Gastroesophageal sphincter (tissue), 4 donors: ENCODE data around the gene WFDC1. TPM values are rescaled to one million over a fixed set of nuclear protein-coding genes. Genes with fewer than 3 reads are reported as not detected.
"Not testable (repeated sequence)": the region's sequence is repeated elsewhere in the genome, so short reads cannot be mapped to it uniquely, and the experiment has no call there.

Experiments
- ATAC-seq: fragments of 150-250 bp; one replicate; pipeline ENCODE4 v1.9.1; 2016; ENCODE audit warnings: mild to moderate bottlenecking, moderate library complexity
- H3K27ac ChIP-seq, 4 donors: fragments of 200-600 bp; sonication (generic) in 3 of 4; 1 replicate in 3 of 4; 2 replicates in 1 of 4; pipeline ENCODE4 v1.5.1; 2016 to 2019
- H3K27me3 ChIP-seq: fragments of 200-600 bp; sonication (generic); one replicate; pipeline ENCODE4 v1.5.1; 2019
- H3K36me3 ChIP-seq, 2 donors: fragments of 200-600 bp; sonication (generic); one replicate each; pipeline ENCODE4 v1.5.1; 2019; ENCODE audit warnings: control low read depth in 1 of 2
- H3K4me1 ChIP-seq, 3 donors: fragments of 200-600 bp; sonication (generic); 1 replicate in 2 of 3; 2 replicates in 1 of 3; pipeline ENCODE4 v1.5.1; 2016 to 2019; ENCODE audit warnings: control low read depth in 2 of 3
- H3K4me3 ChIP-seq, 2 donors: fragments of 200-600 bp; sonication (generic); one replicate each; pipeline ENCODE4 v1.5.1; 2019; ENCODE audit warnings: mild to moderate bottlenecking in 1 of 2, moderate library complexity in 1 of 2
- H3K9me3 ChIP-seq, 3 donors: fragments of 200-600 bp; sonication (generic); one replicate each; pipeline ENCODE4 v1.5.1; 2017 to 2019; ENCODE audit warnings: control low read depth in 2 of 3
- CTCF ChIP-seq, 4 experiments: fragments of 200-600 bp in 2 of 4; fragments of 450-650 bp in 2 of 4; sonication (generic) in 1 of 4; IDR thresholded peaks; one replicate each; pipeline ENCODE4 v1.5.1; 2017 to 2019; ENCODE audit warnings: antibody characterized with exemption in 4 of 4, mild to moderate bottlenecking in 2 of 4, moderate library complexity in 2 of 4
- EP300 ChIP-seq: sonication (generic); formaldehyde crosslinking; IDR thresholded peaks from one replicate; pipeline ENCODE4 v1.6.1; 2017; ENCODE audit warnings: antibody characterized with exemption, mild to moderate bottlenecking
- POLR2A ChIP-seq, 2 donors: fragments of 450-650 bp; IDR thresholded peaks; one replicate each; pipeline ENCODE4 v1.6.1; 2017; ENCODE audit warnings: antibody characterized with exemption in 2 of 2, mild to moderate bottlenecking in 2 of 2, moderate library complexity in 1 of 2
- POLR2AphosphoS5 ChIP-seq: sonication (generic); formaldehyde crosslinking; IDR thresholded peaks from one replicate; pipeline ENCODE4 v1.6.1; 2017; ENCODE audit warnings: antibody characterized with exemption
- WGBS, 2 donors: methylation state at CpG; one replicate each; pipeline ENCODE4 v1.1.5; 2018; ENCODE audit warnings: low coverage in 1 of 2; 5-methylcytosine and 5-hydroxymethylcytosine counted together
- total RNA-seq, 4 donors: library from RNA; depleted of rRNA; stranded (reverse); fragments of >200 nt; gene quantifications; one replicate each; pipeline ENCODE4 v1.1.0, GENCODE V29; 2016

The WFDC1 gene
- total RNA-seq, 4 donors from 2014 or later, result 25.0 to 53.1 (median 38.2) TPM

DNA sequence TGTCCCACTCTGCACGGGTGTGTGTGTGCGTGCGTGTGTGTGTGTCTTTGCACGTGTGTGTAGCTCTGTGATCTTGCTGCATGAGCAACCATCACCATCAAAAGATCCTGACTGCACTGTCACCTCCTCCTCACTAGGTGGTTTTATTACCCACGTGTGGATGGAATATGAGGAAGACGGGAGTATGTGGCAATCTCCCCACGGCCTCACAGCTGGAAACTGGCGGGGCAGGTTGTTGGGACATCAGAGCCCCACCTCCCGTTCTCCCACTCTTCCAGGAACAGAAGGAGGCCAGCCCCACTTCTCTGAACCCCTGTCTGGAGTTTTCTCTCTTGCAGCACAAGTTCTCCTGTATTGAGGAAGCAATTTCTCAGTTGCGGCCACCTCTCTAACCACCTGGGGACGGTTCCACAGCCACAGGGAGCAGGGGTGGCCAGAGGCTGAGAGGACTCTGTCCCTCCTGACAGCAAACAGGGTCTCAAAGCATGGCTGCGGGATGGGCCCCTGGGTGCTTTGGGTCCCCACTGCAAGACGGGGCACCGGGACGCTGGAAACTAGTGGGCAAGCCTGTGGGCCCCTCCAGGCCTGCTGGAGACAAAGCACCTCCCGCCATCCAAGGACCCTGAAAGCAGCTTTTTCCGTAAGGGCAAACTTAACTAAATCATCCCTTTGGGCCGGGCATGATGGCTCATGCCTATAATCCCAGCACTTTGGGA, 45.8 kb downstream of the WFDC1 start:
- Histone ChIP-seq H3K4me1 (peaks cover 0 to 10% (median 0%) of the 10 kb centered on the region in 3 donors), H3K9me3 (peaks cover 0 to 22% (median 0%) of the 10 kb centered on the region in 3 donors), H3K27me3 (no peaks in the 10 kb centered on the region), H3K4me3 (no peak overlapping the region), H3K27ac (no peak overlapping the region), H3K36me3 (no peaks in the 10 kb centered on the region)
- ATAC-seq, result no peak
- 78 to 86% methylated on average over 7 of the region's 18 CpGs for WGBS, 2 donors
- no peak for TF ChIP-seq CTCF (IDR thresholded peaks at IDR 0.05)

DNA sequence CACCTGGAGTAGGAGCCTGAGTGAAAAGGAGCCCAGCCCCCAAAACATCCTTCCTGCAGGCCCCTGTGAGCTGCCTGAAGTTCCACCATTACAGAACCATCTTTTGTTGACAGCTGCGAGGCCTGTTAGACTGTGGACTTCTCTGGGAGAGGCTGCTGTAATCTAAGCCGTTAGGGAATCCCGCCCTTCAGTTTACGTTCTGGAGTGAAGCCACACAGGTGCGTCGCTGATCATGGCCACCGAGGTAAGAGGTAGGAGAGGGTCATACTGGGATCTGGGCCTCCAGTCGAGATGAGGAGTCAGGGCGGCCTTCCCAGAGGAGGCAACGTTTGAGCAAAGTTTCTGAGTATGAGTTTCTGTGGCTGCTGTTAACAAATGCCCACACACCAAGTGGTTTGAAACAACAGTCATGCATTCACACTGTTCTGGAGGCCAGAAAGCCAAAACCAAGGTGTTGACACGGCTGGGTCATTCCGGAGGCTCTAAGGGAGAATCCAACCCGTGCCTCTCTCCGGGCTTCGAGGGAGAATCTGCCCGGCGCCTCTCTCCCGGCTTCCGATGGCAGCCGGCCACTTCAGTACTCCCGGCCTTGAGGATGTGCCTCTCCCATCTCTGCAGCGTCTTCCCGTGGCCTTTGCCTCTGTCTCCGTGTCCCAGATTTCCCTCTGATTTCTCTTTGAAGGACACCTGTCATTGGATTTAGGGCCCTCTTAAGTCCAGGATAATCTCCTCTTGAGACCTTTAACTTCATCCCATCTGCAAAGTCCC, 47.0 kb downstream of the WFDC1 start:
- no peak overlapping the region for H3K27ac ChIP-seq
- WGBS, 2 donors, result 89 to 92% methylated on average over 2 to 3 of the region's 24 CpGs
- H3K9me3 ChIP-seq, result peaks cover 0 to 13% (median 0%) of the 10 kb centered on the region in 3 donors
- peaks cover 0 to 10% (median 0%) of the 10 kb centered on the region in 3 donors for H3K4me1 ChIP-seq
- no peak overlapping the region for H3K4me3 ChIP-seq
- ATAC-seq, result no peak
- H3K27me3 ChIP-seq, result no peaks in the 10 kb centered on the region
- TF ChIP-seq CTCF (IDR thresholded peaks at IDR 0.05) (no peak), POLR2AphosphoS5 (no peak), EP300 (no peak), POLR2A (IDR thresholded peaks at IDR 0.05) (no peak)
- no peaks in the 10 kb centered on the region for H3K36me3 ChIP-seq

- not testable (repeated sequence) for H3K9me3 ChIP-seq, H3K27ac ChIP-seq, H3K27me3 ChIP-seq, H3K36me3 ChIP-seq, H3K4me1 ChIP-seq, H3K4me3 ChIP-seq, ATAC-seq
- WGBS, 2 donors, result 83% methylated on average over 5 of the region's 10 CpGs; no CpG with 5 or more reads in 1 of the 2 donors
Observed at GRCh38 chr16:84343800-84344199, 49.1 kb downstream of the WFDC1 start.

- Histone ChIP-seq H3K36me3 (no peaks in the 10 kb centered on the region), H3K4me1 (peaks cover 0 to 10% (median 0%) of the 10 kb centered on the region in 3 donors), H3K27me3 (no peaks in the 10 kb centered on the region), H3K27ac (peak overlapping the region in 1 of 4 donors; percentile 58), H3K9me3 (no peaks in the 10 kb centered on the region), H3K4me3 (no peak overlapping the region)
- no peak for TF ChIP-seq POLR2AphosphoS5
- no peak for TF ChIP-seq EP300
- TF ChIP-seq POLR2A (IDR thresholded peaks at IDR 0.05), result no peak
- TF ChIP-seq CTCF (IDR thresholded peaks at IDR 0.05), result no peak
- 83% methylated on average over 2 of the region's 8 CpGs; no CpG with 5 or more reads in 1 of the 2 donors for WGBS, 2 donors
- no peak for ATAC-seq
Observed at GRCh38 chr16:84344781-84345180, 50.1 kb downstream of the WFDC1 start.

DNA sequence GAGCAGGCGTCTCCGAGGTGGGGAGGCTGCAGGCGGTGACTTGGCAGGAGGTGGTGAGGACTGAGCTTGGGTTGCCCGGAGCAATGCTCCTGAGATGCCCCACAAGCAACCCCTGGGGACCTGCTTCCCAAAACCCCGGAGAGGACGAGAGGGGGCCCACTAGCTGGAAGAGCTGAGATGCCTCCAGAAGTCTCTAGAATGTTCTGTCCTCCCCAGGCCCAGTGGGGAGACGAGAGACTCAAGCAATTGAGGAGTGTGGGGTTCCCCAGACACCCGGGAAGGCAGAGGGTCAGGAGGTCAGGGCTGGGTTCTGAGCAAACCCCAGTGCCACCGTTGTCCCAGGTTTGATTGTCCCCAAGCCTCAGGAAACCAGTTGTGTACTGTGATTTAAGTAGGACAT, 52.5 kb downstream of the WFDC1 start:
- peaks cover 0 to 10% (median 0%) of the 10 kb centered on the region in 3 donors for H3K4me1 ChIP-seq
- H3K27me3 ChIP-seq, result no peaks in the 10 kb centered on the region
- no peak overlapping the region for H3K27ac ChIP-seq
- H3K9me3 ChIP-seq, result no peaks in the 10 kb centered on the region
- 67 to 100% methylated on average over 2 of the region's 9 CpGs for WGBS, 2 donors
- TF ChIP-seq POLR2A (IDR thresholded peaks at IDR 0.05), result no peak
- TF ChIP-seq CTCF (IDR thresholded peaks at IDR 0.05), result no peak
- no peak for TF ChIP-seq POLR2AphosphoS5
- no peak for TF ChIP-seq EP300
- no peaks in the 10 kb centered on the region for H3K36me3 ChIP-seq
- H3K4me3 ChIP-seq, result no peak overlapping the region
- no peak for ATAC-seq
